ENCODE results near the gene C3orf20.
A peak's percentile ranks its signal among the peaks of the same experiment; 100 is the strongest.

The C3orf20 gene

GRCh38 chr3:14674841-14675240 lies at the start of gene C3orf20:
Gene C3orf20, plus strand, starts transcription at chr3:14675141. Its CDS starts 7,573 bp downstream, at chr3:14682714.
- DNase-seq (ENCODE audit: low read depth in 1 of 2, low spot score in 1 of 2): no peak

GRCh38 chr3:14625443-14625842 lies 49.5 kb upstream of the C3orf20 start:
- DNase-seq (ENCODE audit: low read depth in 1 of 2, low spot score in 1 of 2): no peak

DNA sequence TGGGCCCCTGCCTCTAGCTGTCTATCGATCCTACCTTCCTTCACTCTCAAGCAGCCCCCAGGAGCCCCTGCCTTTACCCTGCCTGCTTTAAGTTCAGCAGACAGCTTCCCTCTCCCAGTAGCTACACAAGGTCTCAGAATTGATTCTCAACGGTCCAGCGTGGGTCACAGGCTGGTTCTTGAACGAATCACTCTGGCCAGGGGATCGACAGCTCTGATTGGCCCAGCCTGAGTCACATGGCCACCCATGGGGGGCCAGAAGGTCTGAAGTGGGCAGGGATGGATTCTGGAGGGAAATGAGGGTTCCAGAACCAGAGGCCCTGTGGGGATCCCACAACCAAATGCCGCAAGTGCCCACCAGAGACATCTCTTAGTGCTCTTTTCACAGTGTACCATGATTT lies 47.1 kb upstream of the C3orf20 start:
- no peak for DNase-seq (ENCODE audit: low read depth in 1 of 2, low spot score in 1 of 2)

GRCh38 chr3:14628406-14628805 lies 46.5 kb upstream of the C3orf20 start:
- no peak for DNase-seq (ENCODE audit: low read depth in 1 of 2, low spot score in 1 of 2)

GRCh38 chr3:14630404-14631100 lies 44.4 kb upstream of the C3orf20 start:
- DNase-seq (ENCODE audit: low read depth in 1 of 2, low spot score in 1 of 2): no peak

GRCh38 chr3:14631101-14631497 lies 43.8 kb upstream of the C3orf20 start:
- DNase-seq (ENCODE audit: low read depth in 1 of 2, low spot score in 1 of 2): no peak

GRCh38 chr3:14631687-14632441 lies 43.1 kb upstream of the C3orf20 start:
- no peak for DNase-seq (ENCODE audit: low read depth in 1 of 2, low spot score in 1 of 2)

- no peak for DNase-seq (ENCODE audit: low read depth in 1 of 2, low spot score in 1 of 2)
Measured at GRCh38 chr3:14632442-14632930, 42.5 kb upstream of the C3orf20 start.

DNA sequence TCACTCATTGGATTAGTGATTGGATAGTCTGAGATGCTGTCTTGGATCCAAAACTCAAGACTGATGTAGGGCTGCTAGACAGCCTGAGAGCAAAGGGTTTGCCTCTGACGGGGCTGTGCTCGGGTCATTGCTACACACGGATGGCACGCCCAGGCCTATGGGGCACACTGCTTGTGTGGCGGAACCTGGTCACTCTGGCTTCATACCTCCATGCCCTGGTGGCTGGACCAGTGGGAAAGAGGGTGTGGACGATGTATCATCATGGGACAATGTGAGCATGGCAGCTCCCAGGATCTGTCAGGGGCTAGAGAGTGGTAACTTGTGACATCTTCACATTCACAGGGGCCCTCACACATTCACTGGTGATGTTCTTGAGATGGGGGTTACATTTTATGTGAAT lies 41.5 kb upstream of the C3orf20 start:
- DNase-seq (ENCODE audit: low read depth in 1 of 2, low spot score in 1 of 2): no peak

GRCh38 chr3:14633819-14634424 lies 41.0 kb upstream of the C3orf20 start:
- DNase-seq (ENCODE audit: low read depth in 1 of 2, low spot score in 1 of 2): peak; percentile 15 to 27

- DNase-seq (ENCODE audit: low read depth in 1 of 2, low spot score in 1 of 2): no peak
Measured at GRCh38 chr3:14634763-14635400, 40.1 kb upstream of the C3orf20 start.

GRCh38 chr3:14636496-14637087 lies 38.3 kb upstream of the C3orf20 start:
- no peak for DNase-seq (ENCODE audit: low read depth in 1 of 2, low spot score in 1 of 2)

DNA sequence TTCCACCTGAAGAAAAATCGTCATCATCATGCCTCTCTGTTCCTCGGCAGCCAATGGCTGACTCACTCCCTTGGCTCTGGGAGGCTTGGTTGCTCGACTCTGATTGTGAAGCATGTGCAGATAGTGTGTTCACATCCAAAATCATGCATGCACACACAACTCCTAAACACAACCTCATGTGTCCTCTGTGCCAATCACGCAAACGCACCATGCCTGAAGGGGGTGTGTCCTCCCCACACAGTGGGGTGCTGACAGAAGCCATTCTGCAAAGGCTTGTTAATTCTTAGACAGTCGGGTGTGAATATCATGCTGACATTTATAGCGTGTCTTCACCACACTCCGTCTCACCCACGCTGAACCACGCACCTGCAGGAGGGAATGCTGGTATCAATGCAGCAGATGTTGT lies 34.8 kb upstream of the C3orf20 start:
- no peak for DNase-seq (ENCODE audit: low read depth in 1 of 2, low spot score in 1 of 2)

- DNase-seq (ENCODE audit: low read depth in 1 of 2, low spot score in 1 of 2): no peak
Measured at GRCh38 chr3:14640734-14641133, 34.2 kb upstream of the C3orf20 start.

DNA sequence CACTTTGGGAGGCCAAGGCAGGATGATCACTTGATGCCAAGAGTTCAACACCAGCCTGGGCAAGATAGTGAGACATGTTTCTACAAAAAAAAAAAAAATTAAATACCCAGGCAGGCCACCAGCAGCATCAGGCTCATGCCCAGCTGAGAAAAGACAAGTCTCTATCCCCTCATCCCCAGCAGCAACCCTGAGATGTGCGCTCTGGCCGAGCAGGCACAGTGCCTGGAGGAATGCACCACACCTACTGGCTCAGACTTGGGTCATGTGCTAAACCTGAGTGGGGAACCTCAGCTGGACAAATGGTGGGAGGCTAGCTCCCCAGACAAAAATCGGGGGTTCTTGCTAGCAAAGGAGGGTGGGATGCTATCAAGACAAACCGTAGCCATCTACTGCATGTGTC lies 33.6 kb upstream of the C3orf20 start:
- no peak for DNase-seq (ENCODE audit: low read depth in 1 of 2, low spot score in 1 of 2)

DNA sequence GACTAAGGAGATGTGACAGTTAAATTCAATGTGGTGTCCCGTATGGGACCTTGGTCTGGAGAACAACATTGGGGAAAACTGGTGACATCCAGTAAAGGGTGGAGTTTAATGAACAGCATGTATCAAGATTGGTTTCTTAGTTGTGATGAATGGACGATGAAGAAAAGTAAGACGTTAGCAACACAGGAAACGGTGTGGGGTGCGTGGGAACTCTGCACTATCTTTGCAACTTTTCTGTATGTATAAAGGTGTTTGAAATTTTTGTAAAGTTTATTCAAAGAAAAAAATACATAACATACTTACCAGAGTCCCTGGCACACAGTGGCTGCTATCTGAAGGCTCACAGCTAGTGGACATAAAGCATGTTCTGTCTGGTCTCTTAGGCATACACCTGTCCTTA lies 29.5 kb upstream of the C3orf20 start:
- DNase-seq (ENCODE audit: low read depth in 1 of 2, low spot score in 1 of 2): no peak

GRCh38 chr3:14646131-14646573 lies 28.8 kb upstream of the C3orf20 start:
- DNase-seq (ENCODE audit: low read depth in 1 of 2, low spot score in 1 of 2): no peak

- DNase-seq (ENCODE audit: low read depth in 1 of 2, low spot score in 1 of 2): no peak
Measured at GRCh38 chr3:14646589-14647413, 28.1 kb upstream of the C3orf20 start.

DNA sequence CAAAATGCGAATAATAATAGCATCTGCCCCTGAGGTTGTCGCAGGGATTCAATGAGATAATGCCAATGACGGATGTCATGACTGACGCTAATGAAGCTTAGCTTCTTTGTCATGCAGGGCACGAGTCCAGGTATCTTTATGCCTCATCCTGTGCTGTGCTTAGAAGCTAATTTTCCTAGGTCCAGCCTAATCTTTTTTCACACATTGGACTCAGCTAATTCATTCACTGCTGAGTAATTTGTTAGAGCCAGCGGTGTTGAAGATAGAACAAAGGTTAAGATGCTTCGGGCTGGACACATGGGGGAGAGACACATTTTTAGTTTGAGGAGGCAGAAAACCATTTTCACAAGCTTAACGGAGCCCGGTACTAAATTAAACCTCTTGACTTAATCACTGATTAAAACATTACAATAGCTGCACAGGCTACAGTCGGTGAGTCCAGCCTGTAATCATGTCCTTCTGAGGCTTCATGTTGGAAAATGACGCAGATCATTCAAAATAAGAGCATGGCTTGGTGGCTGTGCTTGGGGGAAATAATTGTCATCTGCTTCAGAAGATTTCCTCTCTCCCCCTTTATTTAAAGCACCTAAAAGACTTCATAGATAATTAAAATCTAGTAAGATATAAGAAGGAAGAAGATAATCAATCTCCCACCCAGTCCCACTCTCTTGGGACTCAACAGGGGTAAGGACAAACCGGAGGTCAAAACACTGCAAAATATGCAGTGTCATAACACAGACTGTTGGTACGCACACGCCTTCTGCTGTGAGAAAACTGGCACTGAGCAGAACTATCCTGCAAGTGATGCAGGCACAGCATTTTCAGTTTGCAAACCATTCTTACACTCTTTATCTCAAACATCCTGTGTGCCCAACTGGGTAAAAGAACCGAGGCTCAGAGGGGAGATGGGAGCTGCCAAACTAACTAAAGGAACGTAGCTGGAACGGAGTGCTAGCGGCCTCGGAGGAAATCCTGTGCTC lies 26.7 kb upstream of the C3orf20 start:
- DNase-seq (ENCODE audit: low read depth in 1 of 2, low spot score in 1 of 2): no peak
